Sciatic nerve (tissue), 2 donors: Measurements from ENCODE around the gene PLOD3. TPM values are rescaled to one million over a fixed set of nuclear protein-coding genes. Genes with fewer than 3 reads are reported as not detected.

Experiments used
- ATAC-seq: fragments of 200-7000 bp; cut with Tn5 transposase; one replicate; pipeline ENCODE4 v1.9.1; 2020; ENCODE audit warnings: mild to moderate bottlenecking, moderate library complexity
- DNase-seq: peaks from one replicate; pipeline ENCODE4 v3.0.0-alpha.2; 2020; ENCODE audit warnings: low spot score
- intact Hi-C: fragments of 100-400 bp; cut with DNase I; formaldehyde crosslinking; loops from one replicate; pipeline ENCODE4 v1.14.2; 2022
- microRNA-seq: library from miRNA; unstranded; fragments of <30 nt; microRNA quantifications from one replicate; pipeline ENCODE4 v1.2.0, GENCODE V29; 2020
- total RNA-seq: library from RNA; stranded (reverse); fragmentation: NEBNext Ultra II Directional; extraction: Animal tissue kit (Norgen Biotek cat#: 25700); gene quantifications from one replicate; pipeline ENCODE4 v1.2.1, GENCODE V29; 2021
- donor health status: DM: no; HTN: no; CAD: no.
- donor health status: DM: no; HTN: no; CAD: no.

PLOD3 gene
- total RNA-seq, 1 donor from 2014 or later: 89.7 TPM

GRCh38 chr7:101159696-101160674, 57.4 kb downstream of the PLOD3 start:
- ATAC-seq (no peak), DNase-seq (no peak)
- intact Hi-C loops: no loop called here

DNA sequence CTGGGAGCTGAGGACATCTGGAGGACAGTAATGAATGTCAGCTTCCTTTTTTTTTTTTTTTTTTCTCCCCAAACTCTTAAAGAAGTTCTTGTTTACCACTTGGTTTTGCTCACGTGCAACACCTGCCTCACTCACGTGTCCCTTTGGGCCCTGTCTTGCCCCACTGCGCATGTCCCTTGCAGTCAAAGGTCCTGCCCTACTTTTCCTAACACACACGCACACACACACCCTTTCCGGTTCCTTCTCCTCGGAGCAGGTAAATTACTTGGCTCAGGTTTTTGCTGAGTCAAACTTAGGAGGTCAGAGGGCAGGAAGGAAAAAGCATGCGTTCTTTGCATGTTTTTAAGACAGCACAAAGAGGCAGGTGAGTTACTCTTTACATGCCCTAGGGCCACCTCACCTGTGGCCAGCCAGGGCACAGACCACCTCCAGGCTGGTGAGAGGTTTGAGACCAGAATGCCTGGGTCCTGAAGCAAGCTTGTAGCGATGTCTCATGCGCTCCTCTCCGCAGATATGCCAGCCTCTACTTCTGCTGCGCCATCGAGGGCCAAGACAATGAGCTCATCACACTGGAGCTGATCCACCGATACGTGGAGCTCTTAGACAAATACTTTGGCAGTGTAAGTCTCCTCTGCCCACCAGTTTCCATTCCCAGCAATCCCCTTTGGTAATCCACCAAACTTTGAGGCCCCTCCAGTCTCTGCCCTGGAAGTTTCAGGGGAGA, 60.4 kb downstream of the PLOD3 start:
- DNase-seq (no peak), ATAC-seq (no peak)
- intact Hi-C loops: no loop called here

- no peak for DNase-seq
- intact Hi-C loops: no loop called here
- ATAC-seq: no peak
These were observed 61.1 kb downstream of the PLOD3 start for GRCh38 chr7:101156277-101156676.

Small RNAs within 50 kb of the gene (microRNA-seq; reads per million reads assigned to microRNA genes)
- gene MIR4653: not detected

Other genes with a start within 250 kb of the PLOD3 start
- not detected for gene MUC12, start 248.0 kb downstream of the PLOD3 start, total RNA-seq
- not detected for gene MUC17, start 197.5 kb downstream of the PLOD3 start, total RNA-seq
- 47.1 TPM for gene TRIM56, start 132.1 kb downstream of the PLOD3 start, total RNA-seq
- gene SERPINE1, start 90.5 kb downstream of the PLOD3 start, total RNA-seq: 7.0 TPM
- gene AP1S1, start 63.1 kb downstream of the PLOD3 start, total RNA-seq: 22.1 TPM
- not detected for gene VGF, start 52.0 kb downstream of the PLOD3 start, total RNA-seq
- gene NAT16, start 37.3 kb downstream of the PLOD3 start, total RNA-seq: not detected
- not detected for gene MOGAT3, start 16.5 kb downstream of the PLOD3 start, total RNA-seq
- 44.3 TPM for gene ZNHIT1, start 584 bp upstream of the PLOD3 start, total RNA-seq
- gene CLDN15, start 20.2 kb upstream of the PLOD3 start, total RNA-seq: 17.4 TPM
- 231 TPM for gene FIS1, start 27.5 kb upstream of the PLOD3 start, total RNA-seq
- 18.8 TPM for gene IFT22, start 104.2 kb upstream of the PLOD3 start, total RNA-seq
- 0.09 TPM for gene COL26A1, start 145.3 kb upstream of the PLOD3 start, total RNA-seq